ENCODE data around the gene NIPAL3.
"Not testable (repeated sequence)": the region's sequence is repeated elsewhere in the genome, so short reads cannot be mapped to it uniquely, and the experiment has no call there.

The NIPAL3 gene

DNA sequence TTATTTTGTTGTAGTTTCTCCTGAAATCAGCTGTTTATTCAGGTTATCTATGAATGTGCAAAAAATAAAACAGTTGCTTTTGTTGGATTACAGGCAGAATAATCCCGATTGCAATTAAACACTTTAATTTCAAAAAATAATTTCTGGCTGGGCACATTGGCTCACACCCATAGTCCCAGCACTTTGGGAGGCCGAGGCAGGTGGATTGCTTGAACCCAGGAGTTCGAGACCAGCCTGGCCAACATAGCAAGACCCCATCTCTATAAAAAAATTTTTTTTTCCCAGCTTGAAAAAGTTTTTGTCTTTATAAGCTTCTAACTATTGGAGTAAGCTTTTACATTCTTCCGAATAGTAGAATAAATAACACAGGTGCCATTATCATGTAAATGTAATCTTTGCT, 102.3 kb downstream of the NIPAL3 start:
- TF ChIP-seq, protein P1, sequence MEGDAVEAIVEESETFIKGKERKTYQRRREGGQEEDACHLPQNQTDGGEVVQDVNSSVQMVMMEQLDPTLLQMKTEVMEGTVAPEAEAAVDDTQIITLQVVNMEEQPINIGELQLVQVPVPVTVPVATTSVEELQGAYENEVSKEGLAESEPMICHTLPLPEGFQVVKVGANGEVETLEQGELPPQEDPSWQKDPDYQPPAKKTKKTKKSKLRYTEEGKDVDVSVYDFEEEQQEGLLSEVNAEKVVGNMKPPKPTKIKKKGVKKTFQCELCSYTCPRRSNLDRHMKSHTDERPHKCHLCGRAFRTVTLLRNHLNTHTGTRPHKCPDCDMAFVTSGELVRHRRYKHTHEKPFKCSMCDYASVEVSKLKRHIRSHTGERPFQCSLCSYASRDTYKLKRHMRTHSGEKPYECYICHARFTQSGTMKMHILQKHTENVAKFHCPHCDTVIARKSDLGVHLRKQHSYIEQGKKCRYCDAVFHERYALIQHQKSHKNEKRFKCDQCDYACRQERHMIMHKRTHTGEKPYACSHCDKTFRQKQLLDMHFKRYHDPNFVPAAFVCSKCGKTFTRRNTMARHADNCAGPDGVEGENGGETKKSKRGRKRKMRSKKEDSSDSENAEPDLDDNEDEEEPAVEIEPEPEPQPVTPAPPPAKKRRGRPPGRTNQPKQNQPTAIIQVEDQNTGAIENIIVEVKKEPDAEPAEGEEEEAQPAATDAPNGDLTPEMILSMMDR (IDR thresholded peaks at IDR 0.05; ENCODE audit: insufficient read depth, low read length), result no peak
- TF ChIP-seq SPI1 (IDR thresholded peaks at IDR 0.05; ENCODE audit: borderline replicate concordance, low read depth) (no peak), GABPA (IDR thresholded peaks at IDR 0.05; ENCODE audit: low read depth) (no peak), POLR2AphosphoS5 (IDR thresholded peaks at IDR 0.05; ENCODE audit: low read depth) (no peak)
- TF ChIP-seq, protein P2, sequence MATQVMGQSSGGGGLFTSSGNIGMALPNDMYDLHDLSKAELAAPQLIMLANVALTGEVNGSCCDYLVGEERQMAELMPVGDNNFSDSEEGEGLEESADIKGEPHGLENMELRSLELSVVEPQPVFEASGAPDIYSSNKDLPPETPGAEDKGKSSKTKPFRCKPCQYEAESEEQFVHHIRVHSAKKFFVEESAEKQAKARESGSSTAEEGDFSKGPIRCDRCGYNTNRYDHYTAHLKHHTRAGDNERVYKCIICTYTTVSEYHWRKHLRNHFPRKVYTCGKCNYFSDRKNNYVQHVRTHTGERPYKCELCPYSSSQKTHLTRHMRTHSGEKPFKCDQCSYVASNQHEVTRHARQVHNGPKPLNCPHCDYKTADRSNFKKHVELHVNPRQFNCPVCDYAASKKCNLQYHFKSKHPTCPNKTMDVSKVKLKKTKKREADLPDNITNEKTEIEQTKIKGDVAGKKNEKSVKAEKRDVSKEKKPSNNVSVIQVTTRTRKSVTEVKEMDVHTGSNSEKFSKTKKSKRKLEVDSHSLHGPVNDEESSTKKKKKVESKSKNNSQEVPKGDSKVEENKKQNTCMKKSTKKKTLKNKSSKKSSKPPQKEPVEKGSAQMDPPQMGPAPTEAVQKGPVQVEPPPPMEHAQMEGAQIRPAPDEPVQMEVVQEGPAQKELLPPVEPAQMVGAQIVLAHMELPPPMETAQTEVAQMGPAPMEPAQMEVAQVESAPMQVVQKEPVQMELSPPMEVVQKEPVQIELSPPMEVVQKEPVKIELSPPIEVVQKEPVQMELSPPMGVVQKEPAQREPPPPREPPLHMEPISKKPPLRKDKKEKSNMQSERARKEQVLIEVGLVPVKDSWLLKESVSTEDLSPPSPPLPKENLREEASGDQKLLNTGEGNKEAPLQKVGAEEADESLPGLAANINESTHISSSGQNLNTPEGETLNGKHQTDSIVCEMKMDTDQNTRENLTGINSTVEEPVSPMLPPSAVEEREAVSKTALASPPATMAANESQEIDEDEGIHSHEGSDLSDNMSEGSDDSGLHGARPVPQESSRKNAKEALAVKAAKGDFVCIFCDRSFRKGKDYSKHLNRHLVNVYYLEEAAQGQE (IDR thresholded peaks at IDR 0.05; ENCODE audit: insufficient replicate concordance, low read depth), result no peak
- no peak overlapping the region for H3K27ac ChIP-seq (replicated peaks)
- H3K4me3 ChIP-seq (replicated peaks; ENCODE audit: insufficient read depth, low read length), result no peak overlapping the region
- DNase-seq (ENCODE audit: low read depth in 1 of 2, low spot score in 1 of 2), result no peak
- no peaks in the 10 kb centered on the region for H3K27me3 ChIP-seq (ENCODE audit: insufficient read depth, poor library complexity, severe bottlenecking)

DNA sequence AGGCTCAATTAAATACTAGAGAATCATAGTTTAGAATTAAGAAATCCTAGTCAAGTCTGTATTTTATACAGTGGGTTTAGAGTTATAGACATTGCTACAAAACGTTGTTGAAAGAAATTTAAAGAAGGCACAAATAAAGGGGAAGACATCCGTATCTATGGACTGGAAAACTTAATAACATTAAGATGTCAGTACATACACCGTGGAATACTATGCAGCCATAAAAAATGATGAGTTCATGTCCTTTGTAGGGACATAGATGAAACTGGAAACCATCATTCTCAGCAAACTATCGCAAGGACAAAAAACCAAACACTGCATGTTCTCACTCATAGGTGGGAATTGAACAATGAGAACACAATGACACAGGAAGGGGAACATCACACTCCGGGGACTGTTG, 104.7 kb downstream of the NIPAL3 start:
- DNase-seq (ENCODE audit: low read depth in 1 of 2, low spot score in 1 of 2); H3K27me3 ChIP-seq (ENCODE audit: insufficient read depth, poor library complexity, severe bottlenecking); H3K27ac ChIP-seq (replicated peaks); H3K4me3 ChIP-seq (replicated peaks; ENCODE audit: insufficient read depth, low read length): not testable (repeated sequence)
